ENCODE results near the gene NINJ2. TPM values are rescaled to one million over a fixed set of nuclear protein-coding genes. Genes with fewer than 3 reads are reported as not detected.

NINJ2 gene
- polyA plus RNA-seq, 2 of the 4 experiments (the other 2 are of a cell fraction): 0.76 to 1.2 TPM

GRCh38 chr12:692274-692673 lies 29.0 kb upstream of the NINJ2 start:
- H3K27ac ChIP-seq: no peak overlapping the region
- H3K9me3 ChIP-seq: peaks cover 6% of the 10 kb centered on the region; the same call in 2 of the 3 replicates
- H3K4me3 ChIP-seq: no peak overlapping the region
- ChIA-PET CTCF (interaction anchor here (1.2 kb wide), 1 partner anchor 19 kb away, joined by 3 read pairs; no protein-coding TSS in a partner anchor), POLR2A (no interaction called here)
- ATAC-seq (no peak), FAIRE-seq (no peak), DNase-seq (ENCODE audit: low read depth in 1 of 2, low spot score in 1 of 2) (no peak)
- TF ChIP-seq ESRRA (IDR thresholded peaks at IDR 0.05; ENCODE audit: borderline replicate concordance, low read length) (no peak), ZFP36 (IDR thresholded peaks at IDR 0.05; ENCODE audit: borderline replicate concordance, partially characterized antibody) (no peak), HOXB13 (CRISPR knock-in tag; IDR thresholded peaks at IDR 0.05; ENCODE audit: low read depth) (no peak), SREBF2 (IDR thresholded peaks at IDR 0.05) (no peak), FOXS1 (CRISPR knock-in tag; IDR thresholded peaks at IDR 0.05) (no peak), ZNF302 (CRISPR knock-in tag; IDR thresholded peaks at IDR 0.05) (no peak), ZC3H11A (IDR thresholded peaks at IDR 0.05) (no peak), KDM1A (IDR thresholded peaks at IDR 0.05; ENCODE audit: low read depth) (no peak), TP53 (CRISPR knock-in tag; IDR thresholded peaks at IDR 0.05) (no peak), HES2 (IDR thresholded peaks at IDR 0.05) (no peak), BHLHE40 (IDR thresholded peaks at IDR 0.05; ENCODE audit: low read depth, low read length) (no peak), FOSB (CRISPR knock-in tag; IDR thresholded peaks at IDR 0.05) (no peak), RARB (CRISPR knock-in tag; IDR thresholded peaks at IDR 0.05) (no peak)
- H3K4me1 ChIP-seq: no peaks in the 10 kb centered on the region
- H3K4me2 ChIP-seq: no peak overlapping the region
- WGBS (ENCODE audit: missing lambda C conversion rate): 96% methylated on average over 2 of the region's 2 CpGs

GRCh38 chr12:690466-690865 lies 27.2 kb upstream of the NINJ2 start:
- Histone ChIP-seq H3K4me3 (no peak overlapping the region), H3K9me3 (no peaks in the 10 kb centered on the region), H3K4me2 (no peak overlapping the region), H3K4me1 (no peaks in the 10 kb centered on the region), H3K27ac (no peak overlapping the region)
- no peak for DNase-seq (ENCODE audit: low read depth in 1 of 2, low spot score in 1 of 2)
- WGBS (ENCODE audit: missing lambda C conversion rate): 86% methylated on average over 12 of the region's 12 CpGs
- TF ChIP-seq FOSL2 (IDR thresholded peaks at IDR 0.05) (no peak), FOSL2 (CRISPR knock-in tag; IDR thresholded peaks at IDR 0.05) (no peak), RNF2 (IDR thresholded peaks at IDR 0.05; ENCODE audit: borderline replicate concordance, low read depth) (no peak), EHMT2 (IDR thresholded peaks at IDR 0.05; ENCODE audit: low read depth) (no peak), EP300 (IDR thresholded peaks at IDR 0.05) (no peak), BCL3 (IDR thresholded peaks at IDR 0.05) (no peak), FOSB (CRISPR knock-in tag; IDR thresholded peaks at IDR 0.05) (no peak), ZNF302 (CRISPR knock-in tag; IDR thresholded peaks at IDR 0.05) (no peak), RARB (CRISPR knock-in tag; IDR thresholded peaks at IDR 0.05) (no peak), POLR2A (IDR thresholded peaks at IDR 0.05; ENCODE audit: low read length) (no peak), HMGXB4 (CRISPR knock-in tag; IDR thresholded peaks at IDR 0.05; ENCODE audit: borderline replicate concordance) (no peak), SMC3 (IDR thresholded peaks at IDR 0.05) (no peak), ESRRA (IDR thresholded peaks at IDR 0.05; ENCODE audit: borderline replicate concordance, low read length) (no peak), POLR2AphosphoS2 (conservative IDR thresholded peaks at IDR 0.05; ENCODE audit: low read length) (no peak), ZFP36 (IDR thresholded peaks at IDR 0.05; ENCODE audit: borderline replicate concordance, partially characterized antibody) (no peak), JUNB (IDR thresholded peaks at IDR 0.05) (no peak), HES2 (IDR thresholded peaks at IDR 0.05) (no peak), FOXS1 (CRISPR knock-in tag; IDR thresholded peaks at IDR 0.05) (no peak)
- TF ChIP-seq, protein P1, sequence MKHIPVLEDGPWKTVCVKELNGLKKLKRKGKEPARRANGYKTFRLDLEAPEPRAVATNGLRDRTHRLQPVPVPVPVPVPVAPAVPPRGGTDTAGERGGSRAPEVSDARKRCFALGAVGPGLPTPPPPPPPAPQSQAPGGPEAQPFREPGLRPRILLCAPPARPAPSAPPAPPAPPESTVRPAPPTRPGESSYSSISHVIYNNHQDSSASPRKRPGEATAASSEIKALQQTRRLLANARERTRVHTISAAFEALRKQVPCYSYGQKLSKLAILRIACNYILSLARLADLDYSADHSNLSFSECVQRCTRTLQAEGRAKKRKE (CRISPR knock-in tag; IDR thresholded peaks at IDR 0.05; ENCODE audit: low read depth): no peak
- no peak for FAIRE-seq
- CTCF ChIA-PET: interaction anchor here (0.6 kb wide), 1 partner anchor 46 kb away, joined by 3 read pairs; no protein-coding TSS in a partner anchor
- ATAC-seq: no peak
- POLR2A ChIA-PET: interaction anchor here (0.6 kb wide), 1 partner anchor 93 kb away, joined by 4 read pairs; no protein-coding TSS in a partner anchor

All from A549 (cell line).